Mesenchymal stem cell (in vitro differentiated cells and primary cell): Measurements from ENCODE around the gene CLRN1.
A peak's percentile ranks its signal among the peaks of the same experiment; 100 is the strongest.

Experiments
- DNase-seq: peaks from one replicate; pipeline ENCODE4 v3.0.0-alpha.2; 2013
- H2AFZ ChIP-seq: one replicate; pipeline ENCODE4 v1.6.1; 2013; ENCODE audit warnings: low read depth, mild to moderate bottlenecking, control low read depth, inconsistent platforms, low read length, moderate library complexity
- H2AK5ac ChIP-seq: 2 replicates; pipeline ENCODE4 v1.6.1; 2013; ENCODE audit warnings: low read length, moderate library complexity, mild to moderate bottlenecking, inconsistent platforms; ENCODE audit not compliant: severe bottlenecking
- H2BK120ac ChIP-seq: one replicate; pipeline ENCODE4 v1.6.1; 2013; ENCODE audit warnings: low read depth, mild to moderate bottlenecking, inconsistent platforms, low read length, moderate library complexity
- H2BK12ac ChIP-seq, 2 experiments: one replicate each; pipeline ENCODE4 v1.6.1; 2013; ENCODE audit warnings: inconsistent platforms in 2 of 2, low read length in 2 of 2, mild to moderate bottlenecking in 2 of 2, moderate library complexity in 2 of 2, control low read depth in 1 of 2
- H2BK15ac ChIP-seq: one replicate; pipeline ENCODE4 v1.6.1; 2013; ENCODE audit warnings: mild to moderate bottlenecking, low read depth, inconsistent platforms; ENCODE audit not compliant: poor library complexity, severe bottlenecking
- H2BK5ac ChIP-seq: 2 replicates; pipeline ENCODE4 v1.6.1; 2013; ENCODE audit warnings: low read depth, mild to moderate bottlenecking, low read length, control low read depth, inconsistent platforms; ENCODE audit not compliant: poor library complexity, severe bottlenecking
- H3K14ac ChIP-seq, 2 experiments: one replicate each; pipeline ENCODE4 v1.6.1; 2013; ENCODE audit warnings: inconsistent platforms in 2 of 2, low read length in 2 of 2, control low read depth in 1 of 2, mild to moderate bottlenecking in 1 of 2, moderate library complexity in 1 of 2
- H3K18ac ChIP-seq, 2 experiments: one replicate each; pipeline ENCODE4 v1.6.1; 2013; ENCODE audit warnings: inconsistent platforms in 2 of 2, low read length in 2 of 2, control low read depth in 1 of 2, low read depth in 1 of 2, mild to moderate bottlenecking in 1 of 2
- H3K23ac ChIP-seq, 2 experiments: one replicate each; pipeline ENCODE4 v1.6.1; 2013; ENCODE audit warnings: inconsistent platforms in 2 of 2, low read length in 2 of 2, mild to moderate bottlenecking in 2 of 2, moderate library complexity in 2 of 2, control low read depth in 1 of 2
- H3K27ac ChIP-seq: 2 replicates; pipeline ENCODE4 v1.5.1; 2013; ENCODE audit warnings: mild to moderate bottlenecking, moderate library complexity, low read length, control low read depth, inconsistent platforms; ENCODE audit not compliant: poor library complexity, severe bottlenecking
- H3K27me3 ChIP-seq, 2 experiments: 2 replicates each; pipeline versions ENCODE4 v1.6.1 to v1.7.0; 2013; ENCODE audit warnings: low read length in 2 of 2, mild to moderate bottlenecking in 2 of 2, moderate library complexity in 2 of 2, control low read depth in 1 of 2, inconsistent platforms in 1 of 2; ENCODE audit not compliant: control insufficient read depth in 1 of 2, insufficient read depth in 1 of 2
- H3K36me3 ChIP-seq, 2 experiments: 2 replicates each; pipeline versions ENCODE4 v1.6.1 to v1.7.0; 2013; ENCODE audit warnings: low read length in 2 of 2, control low read depth in 1 of 2, inconsistent platforms in 1 of 2, low read depth in 1 of 2, mild to moderate bottlenecking in 1 of 2; ENCODE audit not compliant: insufficient read depth in 2 of 2, control insufficient read depth in 1 of 2
- H3K4ac ChIP-seq, 2 experiments: one replicate each; pipeline ENCODE4 v1.6.1; 2013; ENCODE audit warnings: inconsistent platforms in 2 of 2, low read length in 2 of 2, mild to moderate bottlenecking in 2 of 2, moderate library complexity in 2 of 2, control low read depth in 1 of 2, low read depth in 1 of 2
- H3K4me1 ChIP-seq: 2 replicates; pipeline ENCODE4 v1.6.1; 2013; ENCODE audit warnings: low read depth, low read length, control low read depth; ENCODE audit not compliant: control insufficient read depth, insufficient read depth
- H3K4me2 ChIP-seq: 2 replicates; pipeline ENCODE4 v1.6.1; 2013; ENCODE audit warnings: low read length, mild to moderate bottlenecking, inconsistent platforms; ENCODE audit not compliant: poor library complexity, severe bottlenecking
- H3K4me3 ChIP-seq, 2 experiments: 2 replicates each; pipeline versions ENCODE4 v1.5.1 to v1.7.0; 2013; ENCODE audit warnings: low read length in 2 of 2, mild to moderate bottlenecking in 2 of 2, control low read depth in 1 of 2, low read depth in 1 of 2; ENCODE audit not compliant: insufficient read depth in 1 of 2
- H3K79me1 ChIP-seq: replicated peaks from 2 replicates; pipeline ENCODE4 v1.6.1; 2013; ENCODE audit warnings: mild to moderate bottlenecking, control low read depth, low read length, inconsistent platforms; ENCODE audit not compliant: poor library complexity, severe bottlenecking
- H3K9ac ChIP-seq: 2 replicates; pipeline ENCODE4 v1.7.0; 2013; ENCODE audit warnings: mild to moderate bottlenecking, low read length, moderate library complexity
- H3K9me3 ChIP-seq: 2 replicates; pipeline ENCODE4 v1.7.0; 2013; ENCODE audit warnings: mild to moderate bottlenecking, low read length; ENCODE audit not compliant: control insufficient read depth
- H4K8ac ChIP-seq: one replicate; pipeline ENCODE4 v1.6.1; 2013; ENCODE audit warnings: inconsistent platforms, mild to moderate bottlenecking, low read length, moderate library complexity
- H4K91ac ChIP-seq: one replicate; pipeline ENCODE4 v1.6.1; 2013; ENCODE audit warnings: mild to moderate bottlenecking, low read length, inconsistent platforms
- WGBS: methylation state at CpG from one replicate; pipeline ENCODE4 v1.1.7; 2013; ENCODE audit warnings: mixed read lengths; 5-methylcytosine and 5-hydroxymethylcytosine counted together

CLRN1 gene

DNA sequence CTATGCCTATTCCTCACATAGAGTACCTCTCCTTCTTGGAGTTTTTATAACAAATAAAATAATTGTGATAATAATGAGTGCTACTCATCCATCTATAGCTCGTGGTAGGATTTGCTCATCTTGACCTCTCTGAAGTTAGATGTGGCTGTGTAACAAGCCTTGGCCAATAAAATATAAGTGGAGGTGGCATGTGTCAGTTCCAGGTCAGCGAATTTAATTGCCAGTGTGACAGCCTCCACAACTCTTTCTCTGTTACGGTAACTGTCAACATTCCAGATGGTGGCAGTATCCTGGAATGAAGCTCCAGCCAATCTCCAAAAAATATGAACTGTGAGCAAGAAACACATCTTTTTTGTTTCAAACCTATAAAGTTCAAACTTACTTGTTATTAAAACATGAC is 13.8 kb downstream of the CLRN1 start:
- Histone ChIP-seq H3K27ac (no peak overlapping the region), H3K27me3 (peaks cover 18 to 77% of the 10 kb centered on the region in 2 experiments), H3K4ac (no peak overlapping the region), H3K4me2 (no peak overlapping the region), H2BK15ac (no peak overlapping the region), H2BK120ac (no peak overlapping the region), H4K8ac (no peak overlapping the region), H2BK12ac (no peak overlapping the region), H4K91ac (no peak overlapping the region), H3K79me1 (no peaks in the 10 kb centered on the region), H2AK5ac (no peak overlapping the region), H3K4me3 (no peak overlapping the region), H3K4me1 (no peaks in the 10 kb centered on the region), H3K36me3 (no peaks in the 10 kb centered on the region), H2AFZ (no peak overlapping the region), H3K9ac (no peak overlapping the region), H3K14ac (no peak overlapping the region), H3K18ac (no peak overlapping the region), H2BK5ac (no peak overlapping the region), H3K23ac (no peak overlapping the region), H3K9me3 (no peaks in the 10 kb centered on the region)
- DNase-seq = no peak
- 56% methylated on average over 3 of the region's 3 CpGs for WGBS

DNA sequence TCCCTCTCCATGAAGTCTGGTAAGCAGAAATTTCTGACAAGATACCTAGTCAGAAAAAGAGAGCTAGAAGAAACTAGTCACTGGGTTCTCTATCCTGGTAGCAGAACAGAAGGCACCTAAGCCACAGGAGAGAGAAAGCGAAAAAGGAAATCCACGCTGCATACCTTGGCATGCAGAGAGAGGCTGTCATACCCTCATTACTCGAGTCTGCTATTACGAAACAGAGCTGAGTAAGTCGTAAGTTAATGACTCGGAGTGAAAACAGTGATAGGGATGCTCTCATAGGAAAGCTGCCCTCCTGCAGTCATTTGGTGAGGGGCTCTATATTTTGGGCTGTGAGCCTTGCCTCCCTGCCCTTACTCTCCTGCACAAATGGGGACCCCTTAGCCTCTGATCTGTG is 16.2 kb downstream of the CLRN1 start:
- H3K4me3 ChIP-seq = no peak overlapping the region
- H4K91ac ChIP-seq = no peak overlapping the region
- no peak overlapping the region for H2BK120ac ChIP-seq
- H3K4ac ChIP-seq = no peak overlapping the region
- no peak overlapping the region for H4K8ac ChIP-seq
- no peak overlapping the region for H3K27ac ChIP-seq
- H3K23ac ChIP-seq = no peak overlapping the region
- peak overlapping the region; percentile 5 for H3K4me2 ChIP-seq
- no peak overlapping the region for H2BK12ac ChIP-seq
- H2AFZ ChIP-seq = no peak overlapping the region
- 37% methylated on average over 6 of the region's 6 CpGs for WGBS
- no peaks in the 10 kb centered on the region for H3K9me3 ChIP-seq
- H3K9ac ChIP-seq = no peak overlapping the region
- peaks cover 20 to 87% of the 10 kb centered on the region in 2 experiments for H3K27me3 ChIP-seq
- H2BK5ac ChIP-seq = no peak overlapping the region
- no peaks in the 10 kb centered on the region for H3K36me3 ChIP-seq
- DNase-seq = peak; percentile 31
- H3K14ac ChIP-seq = no peak overlapping the region
- no peak overlapping the region for H2AK5ac ChIP-seq
- no peak overlapping the region for H3K18ac ChIP-seq
- H3K79me1 ChIP-seq = no peaks in the 10 kb centered on the region
- H3K4me1 ChIP-seq = no peaks in the 10 kb centered on the region
- no peak overlapping the region for H2BK15ac ChIP-seq

DNA sequence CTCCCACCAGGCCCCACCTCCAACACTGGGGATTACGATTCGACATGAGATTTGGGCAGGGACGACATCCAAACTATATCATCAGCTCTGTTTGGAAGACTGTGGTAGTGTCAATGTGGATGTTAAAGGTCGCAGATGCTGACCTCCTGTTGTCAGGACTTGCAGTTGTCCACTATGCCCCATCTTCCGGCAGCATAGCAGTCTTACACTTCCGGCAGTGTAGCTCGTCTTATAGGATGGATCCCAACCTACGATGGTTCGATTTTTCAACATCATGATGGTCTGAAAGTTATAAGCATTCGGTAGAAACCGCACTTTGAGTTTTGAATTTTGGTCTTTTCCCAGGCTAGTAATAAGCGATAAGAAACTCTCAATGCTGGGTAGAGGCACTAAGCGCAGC is 20.6 kb downstream of the CLRN1 start:
- DNase-seq = no peak
- H3K36me3 ChIP-seq = no peaks in the 10 kb centered on the region

DNA sequence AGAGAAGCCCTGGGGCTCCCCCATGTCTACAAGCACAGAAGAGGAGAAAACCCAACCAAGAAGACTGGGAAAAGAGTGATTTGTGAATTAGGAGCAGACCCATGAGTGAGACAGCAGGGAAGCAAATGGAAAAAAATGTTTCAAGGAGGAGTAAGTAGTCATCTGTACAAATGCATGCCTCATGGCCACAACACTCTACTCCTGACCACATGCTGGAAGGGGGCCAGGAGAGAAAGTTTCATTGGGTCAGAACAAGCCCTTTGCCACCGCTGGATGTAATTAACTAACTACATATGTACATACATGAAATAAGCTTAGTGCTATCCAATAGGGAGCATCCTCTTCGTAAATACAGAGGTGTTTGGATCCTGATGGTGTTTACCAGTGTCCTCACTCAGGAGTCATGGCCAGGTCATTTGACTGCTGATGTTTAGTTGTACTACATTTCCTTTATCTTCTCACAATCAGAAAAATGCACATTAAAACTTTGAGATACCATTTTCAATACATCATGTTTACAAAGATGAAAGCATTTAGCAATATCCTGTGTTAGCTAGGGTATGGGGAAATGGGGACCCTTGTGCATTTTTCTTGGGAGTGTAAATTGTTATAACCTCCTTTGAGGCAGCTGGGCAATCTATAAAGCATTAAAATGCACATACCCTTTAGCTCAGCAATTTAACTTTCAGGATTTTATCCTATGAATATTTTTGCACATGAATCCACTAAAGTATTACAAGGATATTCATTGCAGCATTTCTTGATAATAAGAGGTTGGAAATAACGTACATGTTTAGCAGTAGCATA is 27.1 kb downstream of the CLRN1 start:
- Histone ChIP-seq H2AK5ac (no peak overlapping the region), H2BK15ac (no peak overlapping the region), H3K4me3 (no peak overlapping the region), H3K27ac (no peak overlapping the region), H2BK120ac (no peak overlapping the region), H2BK5ac (no peak overlapping the region), H3K4ac (no peak overlapping the region), H2AFZ (no peak overlapping the region), H3K9ac (no peak overlapping the region), H3K79me1 (no peaks in the 10 kb centered on the region), H3K36me3 (no peaks in the 10 kb centered on the region), H3K4me2 (no peak overlapping the region), H3K23ac (no peak overlapping the region), H3K4me1 (peaks cover 1% of the 10 kb centered on the region), H3K18ac (no peak overlapping the region), H2BK12ac (no peak overlapping the region), H3K27me3 (peaks cover 9 to 44% of the 10 kb centered on the region in 2 experiments), H4K91ac (no peak overlapping the region), H4K8ac (no peak overlapping the region), H3K9me3 (no peaks in the 10 kb centered on the region), H3K14ac (no peak overlapping the region)
- 89% methylated on average over 1 of the region's 3 CpGs for WGBS
- peak; percentile 65 for DNase-seq

More for the DNA sequence above, 20.6 kb downstream of the CLRN1 start:
- Histone ChIP-seq H3K9ac (no peak overlapping the region), H3K4me3 (no peak overlapping the region), H3K9me3 (no peaks in the 10 kb centered on the region), H3K14ac (no peak overlapping the region), H3K18ac (no peak overlapping the region), H3K4me2 (no peak overlapping the region), H3K27ac (no peak overlapping the region), H2AFZ (no peak overlapping the region), H2BK12ac (no peak overlapping the region), H2BK120ac (no peak overlapping the region), H3K79me1 (no peaks in the 10 kb centered on the region), H2BK5ac (no peak overlapping the region), H2BK15ac (no peak overlapping the region), H2AK5ac (no peak overlapping the region), H3K23ac (no peak overlapping the region), H4K8ac (no peak overlapping the region), H3K4me1 (no peaks in the 10 kb centered on the region), H3K4ac (no peak overlapping the region), H3K27me3 (peaks cover 8 to 70% of the 10 kb centered on the region in 2 experiments), H4K91ac (no peak overlapping the region)
- WGBS = 94% methylated on average over 12 of the region's 13 CpGs
